AG09309 (cell line): ENCODE results near the gene FAM47E.
"Not testable (repeated sequence)": the region's sequence is repeated elsewhere in the genome, so short reads cannot be mapped to it uniquely, and the experiment has no call there.

Experiments
- DNase-seq: peaks from one replicate; pipeline ENCODE4 v3.0.0-alpha.2; 2010; ENCODE audit warnings: low read depth
- H3K4me3 ChIP-seq: 2 replicates; pipeline ENCODE4 v1.5.1; 2011; ENCODE audit warnings: mild to moderate bottlenecking, low read depth, low read length, moderate library complexity; ENCODE audit not compliant: control insufficient read depth
- CTCF ChIP-seq: IDR thresholded peaks from 2 replicates; pipeline ENCODE4 v1.5.1; 2011; ENCODE audit warnings: mild to moderate bottlenecking, low read depth, low read length, inconsistent platforms; ENCODE audit not compliant: insufficient read depth, control insufficient read depth; ENCODE audit errors: missing control alignments

Gene FAM47E

GRCh38 chr4:76235915-76236314 is 15.6 kb upstream of the FAM47E start:
- no peak for TF ChIP-seq CTCF
- no peak for DNase-seq
- H3K4me3 ChIP-seq = no peak overlapping the region

- H3K4me3 ChIP-seq = no peak overlapping the region
- DNase-seq = no peak
- no peak for TF ChIP-seq CTCF
Measured at GRCh38 chr4:76238236-76238635, 13.3 kb upstream of the FAM47E start.

- TF ChIP-seq CTCF = no peak
- DNase-seq = no peak
- no peak overlapping the region for H3K4me3 ChIP-seq
Measured at GRCh38 chr4:76238701-76239100, 12.8 kb upstream of the FAM47E start.

- DNase-seq = no peak
- no peak overlapping the region for H3K4me3 ChIP-seq
- no peak for TF ChIP-seq CTCF
Measured at GRCh38 chr4:76240236-76240635, 11.3 kb upstream of the FAM47E start.

- DNase-seq, H3K4me3 ChIP-seq: not testable (repeated sequence)
Measured at GRCh38 chr4:76243877-76244276, 7.6 kb upstream of the FAM47E start.

- DNase-seq = no peak
- TF ChIP-seq CTCF = no peak
- no peak overlapping the region for H3K4me3 ChIP-seq
Measured at GRCh38 chr4:76246025-76246424, 5.5 kb upstream of the FAM47E start.

GRCh38 chr4:76246852-76247251 is 4.7 kb upstream of the FAM47E start:
- no peak for DNase-seq
- no peak for TF ChIP-seq CTCF
- no peak overlapping the region for H3K4me3 ChIP-seq
